OCI-LY7 (cell line): Measurements from ENCODE around the gene PARP12.

Experiments
- EZH2phosphoT487 ChIP-seq: fragments of 200-600 bp; sonication (generic); IDR thresholded peaks from 2 replicates; pipeline ENCODE4 v1.6.1; 2018; ENCODE audit warnings: low read depth, borderline replicate concordance, mild to moderate bottlenecking, mixed run types, antibody characterized with exemption, low read length, moderate library complexity, mixed read lengths
- TF ChIP-seq, protein P1 (sequence below): fragments of 200-600 bp; sonication (generic); conservative IDR thresholded peaks from 2 replicates; pipeline ENCODE4 v1.5.1; 2014; ENCODE audit warnings: mild to moderate bottlenecking, antibody characterized with exemption, low read length, moderate library complexity, mixed read lengths

DNA sequence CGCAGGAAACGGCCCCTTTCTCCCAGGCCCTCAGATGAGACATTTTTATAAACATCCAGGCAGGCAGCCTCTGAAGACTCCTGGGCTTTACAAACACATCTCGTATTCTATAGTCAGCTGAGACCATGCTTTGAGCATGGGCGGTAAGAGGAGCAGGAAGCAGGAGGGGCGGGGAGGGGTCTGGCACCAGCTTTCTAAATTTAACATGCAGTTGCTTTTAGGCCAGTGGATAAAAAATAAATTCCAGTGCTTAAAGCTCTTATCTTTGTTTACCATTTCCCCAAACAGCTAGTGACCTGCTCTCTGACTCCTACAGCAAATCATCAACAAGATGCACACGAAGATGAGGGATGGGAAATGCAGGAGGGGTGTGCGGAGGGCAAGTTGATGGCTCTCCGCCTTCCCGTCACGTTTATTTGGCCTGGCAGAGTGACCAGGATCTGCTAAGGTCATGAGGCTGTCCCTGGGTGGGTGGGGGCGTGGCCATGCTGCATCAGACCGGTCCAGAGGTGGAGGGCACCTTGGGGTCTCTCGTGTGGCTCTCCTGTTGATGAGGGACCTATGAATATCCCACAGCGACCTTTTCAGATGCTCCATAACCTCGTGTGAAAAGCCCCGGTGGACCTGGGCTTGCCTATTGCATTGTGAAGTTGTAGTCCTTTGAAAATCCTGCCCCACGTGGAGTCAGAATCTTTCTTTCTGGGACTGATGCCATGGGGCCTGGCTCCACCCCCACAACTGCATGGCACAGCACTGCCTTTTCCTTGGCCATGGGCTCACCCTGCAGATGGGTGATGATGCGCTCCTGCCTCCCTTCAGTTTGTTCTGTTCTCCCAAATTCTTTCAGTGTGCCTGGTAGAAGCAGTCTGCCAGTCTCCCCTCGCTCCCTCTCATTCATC lies 67.5 kb downstream of the PARP12 start:
- TF ChIP-seq EZH2phosphoT487: no peak
- TF ChIP-seq, protein P1, sequence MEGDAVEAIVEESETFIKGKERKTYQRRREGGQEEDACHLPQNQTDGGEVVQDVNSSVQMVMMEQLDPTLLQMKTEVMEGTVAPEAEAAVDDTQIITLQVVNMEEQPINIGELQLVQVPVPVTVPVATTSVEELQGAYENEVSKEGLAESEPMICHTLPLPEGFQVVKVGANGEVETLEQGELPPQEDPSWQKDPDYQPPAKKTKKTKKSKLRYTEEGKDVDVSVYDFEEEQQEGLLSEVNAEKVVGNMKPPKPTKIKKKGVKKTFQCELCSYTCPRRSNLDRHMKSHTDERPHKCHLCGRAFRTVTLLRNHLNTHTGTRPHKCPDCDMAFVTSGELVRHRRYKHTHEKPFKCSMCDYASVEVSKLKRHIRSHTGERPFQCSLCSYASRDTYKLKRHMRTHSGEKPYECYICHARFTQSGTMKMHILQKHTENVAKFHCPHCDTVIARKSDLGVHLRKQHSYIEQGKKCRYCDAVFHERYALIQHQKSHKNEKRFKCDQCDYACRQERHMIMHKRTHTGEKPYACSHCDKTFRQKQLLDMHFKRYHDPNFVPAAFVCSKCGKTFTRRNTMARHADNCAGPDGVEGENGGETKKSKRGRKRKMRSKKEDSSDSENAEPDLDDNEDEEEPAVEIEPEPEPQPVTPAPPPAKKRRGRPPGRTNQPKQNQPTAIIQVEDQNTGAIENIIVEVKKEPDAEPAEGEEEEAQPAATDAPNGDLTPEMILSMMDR: no peak
